HepG2 (cell line): ENCODE measurements around the gene H6PD. TPM values are rescaled to one million over a fixed set of nuclear protein-coding genes. Genes with fewer than 3 reads are reported as not detected.

Experiments used
- CHCHD3 ChIP-seq: sonication (generic); formaldehyde crosslinking; IDR thresholded peaks from 2 replicates; pipeline ENCODE4 v1.8.0; 2022; ENCODE audit warnings: mild to moderate bottlenecking, missing genetic modification reagents, moderate library complexity
- DMAP1 ChIP-seq: IDR thresholded peaks from 2 replicates; pipeline ENCODE4 v1.6.1; 2016
- HOXA9 ChIP-seq: sonication (generic); formaldehyde crosslinking; IDR thresholded peaks from 2 replicates; pipeline ENCODE4 v1.8.1; 2022; ENCODE audit warnings: missing genetic modification reagents, mild to moderate bottlenecking, moderate library complexity, borderline replicate concordance
- HOXD1 ChIP-seq: sonication (generic); formaldehyde crosslinking; IDR thresholded peaks from 2 replicates; pipeline ENCODE4 v1.5.0; 2020; ENCODE audit warnings: missing genetic modification reagents
- POGZ ChIP-seq: sonication (generic); formaldehyde crosslinking; IDR thresholded peaks from 2 replicates; pipeline ENCODE4 v1.4.0; 2020; ENCODE audit warnings: mild to moderate bottlenecking, missing genetic modification reagents
- SRF ChIP-seq: IDR thresholded peaks from 2 replicates; pipeline ENCODE4 v1.6.1; 2011; ENCODE audit warnings: mild to moderate bottlenecking, low read depth, low read length, moderate library complexity
- STAG1 ChIP-seq: sonication (generic); formaldehyde crosslinking; IDR thresholded peaks from 2 replicates; pipeline ENCODE4 v1.4.0; 2020; ENCODE audit warnings: missing genetic modification reagents
- ZFYVE20 ChIP-seq: sonication (generic); formaldehyde crosslinking; IDR thresholded peaks from 2 replicates; pipeline ENCODE4 v1.8.0; 2023; ENCODE audit warnings: low read depth, mild to moderate bottlenecking, moderate library complexity, missing genetic modification reagents, borderline replicate concordance
- ZNF274 ChIP-seq: sonication (generic); formaldehyde crosslinking; IDR thresholded peaks from 2 replicates; pipeline ENCODE4 v1.5.1; 2020; ENCODE audit warnings: mild to moderate bottlenecking, missing genetic modification reagents
- ZNF441 ChIP-seq: sonication (generic); formaldehyde crosslinking; IDR thresholded peaks from 2 replicates; pipeline ENCODE4 v1.7.0; 2021; ENCODE audit warnings: missing genetic modification reagents, borderline replicate concordance
- ZNF446 ChIP-seq: sonication (generic); formaldehyde crosslinking; IDR thresholded peaks from 2 replicates; pipeline ENCODE4 v1.5.0; 2020; ENCODE audit warnings: mild to moderate bottlenecking, missing genetic modification reagents
- ZNF572 ChIP-seq: sonication (generic); formaldehyde crosslinking; IDR thresholded peaks from 2 replicates; pipeline ENCODE4 v1.5.1; 2020; ENCODE audit warnings: mild to moderate bottlenecking, missing genetic modification reagents
- ZNF7 ChIP-seq: IDR thresholded peaks from 2 replicates; pipeline ENCODE4 v1.6.1; 2016; ENCODE audit warnings: missing biosample characterization, missing genetic modification reagents
- ZNF766 ChIP-seq: sonication (generic); formaldehyde crosslinking; IDR thresholded peaks from 2 replicates; pipeline ENCODE4 v1.5.0; 2020; ENCODE audit warnings: missing genetic modification reagents, borderline replicate concordance
- ZSCAN30 ChIP-seq: sonication (generic); formaldehyde crosslinking; IDR thresholded peaks from 2 replicates; pipeline ENCODE4 v1.5.0; 2020; ENCODE audit warnings: mild to moderate bottlenecking, missing genetic modification reagents
- ZZZ3 ChIP-seq: sonication (generic); formaldehyde crosslinking; IDR thresholded peaks from 2 replicates; pipeline ENCODE4 v1.4.0; 2020; ENCODE audit warnings: missing genetic modification reagents, mild to moderate bottlenecking, borderline replicate concordance
- polyA plus RNA-seq, 8 experiments: library from polyadenylated mRNA; depleted of rRNA in 3 of 8; stranded (reverse) in 7 of 8; unstranded in 1 of 8; fragments of >200 nt; fragmentation: Illumina TruSeq in 4 of 8; extraction: Trizol in 4 of 8; gene quantifications; 2 replicates each; pipeline versions ENCODE4 v1.2.1 to v1.2.3, GENCODE V29; 2011 to 2016; ENCODE audit warnings: low read depth in 4 of 8, missing spikeins in 1 of 8, mixed read lengths in 1 of 8; ENCODE audit not compliant: insufficient read depth in 1 of 8
- total RNA-seq, 5 experiments: library from RNA; depleted of rRNA; stranded (reverse); fragments of >200 nt; fragmentation: Illumina TruSeq; extraction: Trizol; gene quantifications; 2 replicates each; pipeline ENCODE4 v1.2.3, GENCODE V29; 2016; ENCODE audit warnings: low read depth in 1 of 5
- TF ChIP-seq, protein P1 (sequence below): sonication (generic); formaldehyde crosslinking; IDR thresholded peaks from 2 replicates; pipeline ENCODE4 v1.4.0; 2020; ENCODE audit warnings: mild to moderate bottlenecking, missing genetic modification reagents
- TF ChIP-seq, protein P2 (sequence below): sonication (generic); formaldehyde crosslinking; IDR thresholded peaks from 2 replicates; pipeline ENCODE4 v1.8.0; 2022; ENCODE audit warnings: missing genetic modification reagents, mild to moderate bottlenecking, inconsistent platforms, borderline replicate concordance
- TF ChIP-seq, protein P3 (sequence below): IDR thresholded peaks from 2 replicates; pipeline ENCODE4 v1.6.1; 2016; ENCODE audit warnings: mild to moderate bottlenecking, missing biosample characterization, missing genetic modification reagents
- TF ChIP-seq, protein P4 (sequence below): sonication (generic); formaldehyde crosslinking; IDR thresholded peaks from 2 replicates; pipeline ENCODE4 v1.4.0; 2020; ENCODE audit warnings: low read depth, mild to moderate bottlenecking, missing genetic modification reagents
- TF ChIP-seq, protein P5 (sequence below): sonication (generic); formaldehyde crosslinking; IDR thresholded peaks from 2 replicates; pipeline ENCODE4 v1.4.0; 2020; ENCODE audit warnings: missing genetic modification reagents, borderline replicate concordance

The H6PD gene
- total and polyA plus RNA-seq, 2 of the 13 experiments (the other 11 are each of a cell fraction or from before 2014, with no cell fraction given): 9.3 to 14.1 TPM

DNA sequence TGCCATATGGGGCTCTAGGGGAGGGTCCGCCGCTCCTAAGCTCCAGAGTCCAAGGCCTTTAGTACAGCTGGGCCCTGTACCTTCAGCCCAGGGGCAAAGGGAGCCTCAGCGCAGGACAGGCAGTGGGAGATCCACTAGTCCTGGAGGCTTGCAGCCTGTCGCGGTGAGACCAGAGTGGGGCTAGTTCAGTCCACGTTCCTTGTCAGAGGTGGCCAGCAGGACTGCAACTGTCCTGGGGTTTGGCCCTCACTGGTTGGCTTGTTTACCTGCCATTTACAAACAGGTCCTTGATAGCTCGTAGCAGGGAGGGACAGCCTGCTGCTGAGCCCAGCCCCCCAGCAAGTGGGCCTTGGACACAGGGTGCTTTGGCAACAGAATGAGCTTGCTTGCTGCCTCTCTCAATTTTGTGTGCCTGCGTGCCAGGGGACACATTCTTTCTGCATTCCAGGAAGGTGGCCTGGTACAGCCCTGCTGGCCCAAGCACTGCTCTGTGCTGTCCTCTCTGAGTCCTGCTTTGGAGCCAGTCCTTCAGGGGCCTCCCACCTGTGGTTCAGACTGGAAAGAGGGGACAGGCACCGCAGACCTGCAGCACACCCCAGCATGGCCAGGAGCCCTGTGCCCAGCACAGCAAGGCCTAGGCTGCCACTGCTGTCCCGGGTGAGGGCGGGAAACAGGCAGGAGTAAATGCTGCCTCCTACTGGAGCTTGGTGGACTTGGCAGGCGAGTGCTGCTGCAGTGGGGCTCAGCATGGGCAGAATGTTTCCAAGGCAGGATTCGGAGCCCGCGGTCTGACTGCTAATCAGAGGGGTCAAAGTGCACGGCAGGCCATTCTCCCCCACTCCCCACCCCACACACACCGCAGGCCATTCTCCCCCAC, 15.2 kb downstream of the H6PD start (continued):
- TF ChIP-seq, protein P1, sequence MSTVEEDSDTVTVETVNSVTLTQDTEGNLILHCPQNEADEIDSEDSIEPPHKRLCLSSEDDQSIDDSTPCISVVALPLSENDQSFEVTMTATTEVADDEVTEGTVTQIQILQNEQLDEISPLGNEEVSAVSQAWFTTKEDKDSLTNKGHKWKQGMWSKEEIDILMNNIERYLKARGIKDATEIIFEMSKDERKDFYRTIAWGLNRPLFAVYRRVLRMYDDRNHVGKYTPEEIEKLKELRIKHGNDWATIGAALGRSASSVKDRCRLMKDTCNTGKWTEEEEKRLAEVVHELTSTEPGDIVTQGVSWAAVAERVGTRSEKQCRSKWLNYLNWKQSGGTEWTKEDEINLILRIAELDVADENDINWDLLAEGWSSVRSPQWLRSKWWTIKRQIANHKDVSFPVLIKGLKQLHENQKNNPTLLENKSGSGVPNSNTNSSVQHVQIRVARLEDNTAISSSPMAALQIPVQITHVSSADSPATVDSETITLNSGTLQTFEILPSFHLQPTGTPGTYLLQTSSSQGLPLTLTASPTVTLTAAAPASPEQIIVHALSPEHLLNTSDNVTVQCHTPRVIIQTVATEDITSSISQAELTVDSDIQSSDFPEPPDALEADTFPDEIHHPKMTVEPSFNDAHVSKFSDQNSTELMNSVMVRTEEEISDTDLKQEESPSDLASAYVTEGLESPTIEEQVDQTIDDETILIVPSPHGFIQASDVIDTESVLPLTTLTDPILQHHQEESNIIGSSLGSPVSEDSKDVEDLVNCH (CRISPR knock-in tag): no peak
- TF ChIP-seq CHCHD3 (CRISPR knock-in tag) (no peak; the same call in 1 of the 2 replicates), ZNF572 (CRISPR knock-in tag) (peak; percentile 93), ZNF446 (CRISPR knock-in tag) (no peak), POGZ (CRISPR knock-in tag) (no peak; the same call in 1 of the 2 replicates), ZSCAN30 (peak; percentile 89; the same call in 1 of the 2 replicates), ZNF441 (CRISPR knock-in tag) (no peak), HOXA9 (CRISPR knock-in tag) (no peak), ZNF274 (CRISPR knock-in tag) (peak; percentile 25), ZNF766 (peak; percentile 21; the same call in 1 of the 2 replicates), HOXD1 (CRISPR knock-in tag) (no peak), ZNF7 (CRISPR knock-in tag) (no peak), SRF (0 out of 2 replicates have a peak, but pooled peaks have one; percentile 41), ZZZ3 (CRISPR knock-in tag) (peak; percentile 22; the same call in 1 of the 2 replicates), STAG1 (CRISPR knock-in tag) (peak; percentile 78), DMAP1 (peak; percentile 75), ZFYVE20 (CRISPR knock-in tag) (0 out of 2 replicates have a peak, but pooled peaks have one; percentile 34)
- TF ChIP-seq, protein P2, sequence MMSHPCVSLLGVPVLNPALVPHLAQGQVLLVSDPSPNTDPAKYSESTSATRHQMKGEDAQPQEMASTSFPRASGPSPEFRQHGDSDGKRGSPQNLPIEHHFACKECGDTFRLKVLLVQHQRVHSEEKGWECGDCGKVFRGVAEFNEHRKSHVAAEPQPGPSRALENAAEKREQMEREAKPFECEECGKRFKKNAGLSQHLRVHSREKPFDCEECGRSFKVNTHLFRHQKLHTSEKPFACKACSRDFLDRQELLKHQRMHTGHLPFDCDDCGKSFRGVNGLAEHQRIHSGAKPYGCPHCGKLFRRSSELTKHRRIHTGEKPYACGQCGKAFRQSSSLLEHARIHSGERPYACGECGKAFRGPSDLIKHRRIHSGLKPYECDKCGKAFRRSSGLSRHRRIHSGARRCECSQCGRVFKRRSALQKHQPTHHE: no peak
- TF ChIP-seq, protein P3, sequence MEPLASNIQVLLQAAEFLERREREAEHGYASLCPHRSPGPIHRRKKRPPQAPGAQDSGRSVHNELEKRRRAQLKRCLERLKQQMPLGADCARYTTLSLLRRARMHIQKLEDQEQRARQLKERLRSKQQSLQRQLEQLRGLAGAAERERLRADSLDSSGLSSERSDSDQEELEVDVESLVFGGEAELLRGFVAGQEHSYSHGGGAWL (CRISPR knock-in tag): 0 out of 2 replicates have a peak, but pooled peaks have one; percentile 19
- TF ChIP-seq, protein P4, sequence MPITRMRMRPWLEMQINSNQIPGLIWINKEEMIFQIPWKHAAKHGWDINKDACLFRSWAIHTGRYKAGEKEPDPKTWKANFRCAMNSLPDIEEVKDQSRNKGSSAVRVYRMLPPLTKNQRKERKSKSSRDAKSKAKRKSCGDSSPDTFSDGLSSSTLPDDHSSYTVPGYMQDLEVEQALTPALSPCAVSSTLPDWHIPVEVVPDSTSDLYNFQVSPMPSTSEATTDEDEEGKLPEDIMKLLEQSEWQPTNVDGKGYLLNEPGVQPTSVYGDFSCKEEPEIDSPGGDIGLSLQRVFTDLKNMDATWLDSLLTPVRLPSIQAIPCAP (CRISPR knock-in tag): no peak
- TF ChIP-seq, protein P5, sequence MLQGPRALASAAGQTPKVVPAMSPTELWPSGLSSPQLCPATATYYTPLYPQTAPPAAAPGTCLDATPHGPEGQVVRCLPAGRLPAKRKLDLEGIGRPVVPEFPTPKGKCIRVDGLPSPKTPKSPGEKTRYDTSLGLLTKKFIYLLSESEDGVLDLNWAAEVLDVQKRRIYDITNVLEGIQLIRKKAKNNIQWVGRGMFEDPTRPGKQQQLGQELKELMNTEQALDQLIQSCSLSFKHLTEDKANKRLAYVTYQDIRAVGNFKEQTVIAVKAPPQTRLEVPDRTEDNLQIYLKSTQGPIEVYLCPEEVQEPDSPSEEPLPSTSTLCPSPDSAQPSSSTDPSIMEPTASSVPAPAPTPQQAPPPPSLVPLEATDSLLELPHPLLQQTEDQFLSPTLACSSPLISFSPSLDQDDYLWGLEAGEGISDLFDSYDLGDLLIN (CRISPR knock-in tag): peak; percentile 78; the same call in 1 of the 2 replicates
